SK-N-SH (cell line): ENCODE measurements around the gene THOC2.

Experiments used
- CTCF ChIP-seq: fragments of 200-600 bp; sonication (generic); IDR thresholded peaks from 2 replicates; pipeline ENCODE4 v1.6.1; 2017; ENCODE audit warnings: antibody characterized with exemption, mild to moderate bottlenecking, moderate library complexity
- FOXJ3 ChIP-seq: sonication (generic); formaldehyde crosslinking; IDR thresholded peaks from 2 replicates; pipeline ENCODE4 v1.5.1; 2020; ENCODE audit warnings: mild to moderate bottlenecking, missing genetic modification reagents
- GABPA ChIP-seq: IDR thresholded peaks from 2 replicates; pipeline ENCODE4 v1.4.0; 2012; ENCODE audit warnings: low read depth, mild to moderate bottlenecking
- MEF2A ChIP-seq: IDR thresholded peaks from 2 replicates; pipeline ENCODE4 v1.4.0; 2012; ENCODE audit warnings: low read depth, borderline replicate concordance
- MXI1 ChIP-seq: IDR thresholded peaks from 2 replicates; pipeline ENCODE4 v1.6.1; 2012; ENCODE audit warnings: mild to moderate bottlenecking, low read depth, low read length, improper control_type of control experiment
- NFIC ChIP-seq: IDR thresholded peaks from 2 replicates; pipeline ENCODE4 v1.4.0; 2012; ENCODE audit warnings: borderline replicate concordance
- POLR2AphosphoS5 ChIP-seq: IDR thresholded peaks from 2 replicates; pipeline ENCODE4 v1.6.1; 2012; ENCODE audit warnings: low read depth, low read length
- RFX5 ChIP-seq: IDR thresholded peaks from 2 replicates; pipeline ENCODE4 v1.6.1; 2012; ENCODE audit warnings: mild to moderate bottlenecking, improper control_type of control experiment, low read length
- SIN3A ChIP-seq: IDR thresholded peaks from 2 replicates; pipeline ENCODE4 v1.6.1; 2012; ENCODE audit warnings: low read depth, mild to moderate bottlenecking, low read length, moderate library complexity, borderline replicate concordance
- SMC3 ChIP-seq: IDR thresholded peaks from 2 replicates; pipeline ENCODE4 v1.6.1; 2012; ENCODE audit warnings: low read depth, low read length, improper control_type of control experiment
- TF ChIP-seq, protein P1 (sequence below): fragments of 150-350 bp; IDR thresholded peaks from 2 replicates; pipeline ENCODE4 v1.6.1; 2016; ENCODE audit warnings: mild to moderate bottlenecking, low read depth, low read length
- TF ChIP-seq, protein P2 (sequence below): IDR thresholded peaks from 2 replicates; pipeline ENCODE4 v1.6.1; 2012; ENCODE audit warnings: mild to moderate bottlenecking, low read depth, low read length, moderate library complexity

DNA sequence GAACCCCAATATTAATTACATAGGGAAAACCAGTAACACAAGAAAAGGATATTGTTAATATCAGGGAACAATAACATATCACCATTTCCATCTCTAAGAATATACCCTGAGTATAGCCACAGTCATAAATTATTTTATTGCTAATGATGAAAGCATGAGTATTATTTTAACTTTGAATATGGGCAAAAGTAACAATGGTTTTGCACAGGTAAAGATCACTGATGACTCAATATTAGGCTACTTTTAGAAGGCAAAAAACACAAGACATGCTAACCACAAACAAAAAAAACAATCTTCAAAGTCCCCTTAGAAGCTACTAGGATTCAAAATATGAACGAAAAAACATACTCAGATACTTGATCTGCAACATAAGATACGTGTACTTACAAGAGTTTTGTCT is 36.5 kb downstream of the THOC2 start:
- no peak for TF ChIP-seq GABPA
- TF ChIP-seq, protein P1, sequence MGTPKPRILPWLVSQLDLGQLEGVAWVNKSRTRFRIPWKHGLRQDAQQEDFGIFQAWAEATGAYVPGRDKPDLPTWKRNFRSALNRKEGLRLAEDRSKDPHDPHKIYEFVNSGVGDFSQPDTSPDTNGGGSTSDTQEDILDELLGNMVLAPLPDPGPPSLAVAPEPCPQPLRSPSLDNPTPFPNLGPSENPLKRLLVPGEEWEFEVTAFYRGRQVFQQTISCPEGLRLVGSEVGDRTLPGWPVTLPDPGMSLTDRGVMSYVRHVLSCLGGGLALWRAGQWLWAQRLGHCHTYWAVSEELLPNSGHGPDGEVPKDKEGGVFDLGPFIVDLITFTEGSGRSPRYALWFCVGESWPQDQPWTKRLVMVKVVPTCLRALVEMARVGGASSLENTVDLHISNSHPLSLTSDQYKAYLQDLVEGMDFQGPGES, result no peak
- no peak for TF ChIP-seq FOXJ3 (CRISPR knock-in tag)
- no peak for TF ChIP-seq SIN3A
- no peak for TF ChIP-seq SMC3
- TF ChIP-seq POLR2AphosphoS5, result no peak
- no peak for TF ChIP-seq CTCF
- TF ChIP-seq MEF2A, result no peak
- TF ChIP-seq, protein P2, sequence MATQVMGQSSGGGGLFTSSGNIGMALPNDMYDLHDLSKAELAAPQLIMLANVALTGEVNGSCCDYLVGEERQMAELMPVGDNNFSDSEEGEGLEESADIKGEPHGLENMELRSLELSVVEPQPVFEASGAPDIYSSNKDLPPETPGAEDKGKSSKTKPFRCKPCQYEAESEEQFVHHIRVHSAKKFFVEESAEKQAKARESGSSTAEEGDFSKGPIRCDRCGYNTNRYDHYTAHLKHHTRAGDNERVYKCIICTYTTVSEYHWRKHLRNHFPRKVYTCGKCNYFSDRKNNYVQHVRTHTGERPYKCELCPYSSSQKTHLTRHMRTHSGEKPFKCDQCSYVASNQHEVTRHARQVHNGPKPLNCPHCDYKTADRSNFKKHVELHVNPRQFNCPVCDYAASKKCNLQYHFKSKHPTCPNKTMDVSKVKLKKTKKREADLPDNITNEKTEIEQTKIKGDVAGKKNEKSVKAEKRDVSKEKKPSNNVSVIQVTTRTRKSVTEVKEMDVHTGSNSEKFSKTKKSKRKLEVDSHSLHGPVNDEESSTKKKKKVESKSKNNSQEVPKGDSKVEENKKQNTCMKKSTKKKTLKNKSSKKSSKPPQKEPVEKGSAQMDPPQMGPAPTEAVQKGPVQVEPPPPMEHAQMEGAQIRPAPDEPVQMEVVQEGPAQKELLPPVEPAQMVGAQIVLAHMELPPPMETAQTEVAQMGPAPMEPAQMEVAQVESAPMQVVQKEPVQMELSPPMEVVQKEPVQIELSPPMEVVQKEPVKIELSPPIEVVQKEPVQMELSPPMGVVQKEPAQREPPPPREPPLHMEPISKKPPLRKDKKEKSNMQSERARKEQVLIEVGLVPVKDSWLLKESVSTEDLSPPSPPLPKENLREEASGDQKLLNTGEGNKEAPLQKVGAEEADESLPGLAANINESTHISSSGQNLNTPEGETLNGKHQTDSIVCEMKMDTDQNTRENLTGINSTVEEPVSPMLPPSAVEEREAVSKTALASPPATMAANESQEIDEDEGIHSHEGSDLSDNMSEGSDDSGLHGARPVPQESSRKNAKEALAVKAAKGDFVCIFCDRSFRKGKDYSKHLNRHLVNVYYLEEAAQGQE, result no peak
- no peak for TF ChIP-seq RFX5
- TF ChIP-seq MXI1, result no peak
- TF ChIP-seq NFIC, result no peak
